NCI-H2227 (cell line): ENCODE data around the gene OR7A10.
"Not testable (repeated sequence)": the region's sequence is repeated elsewhere in the genome, so short reads cannot be mapped to it uniquely, and the experiment has no call there.

Source experiments
- DNase-seq: peaks from one replicate; lab custom pipeline; 2025; ENCODE audit not compliant: unreplicated experiment; lab: John Stamatoyannopoulos, UW

Gene OR7A10

DNA sequence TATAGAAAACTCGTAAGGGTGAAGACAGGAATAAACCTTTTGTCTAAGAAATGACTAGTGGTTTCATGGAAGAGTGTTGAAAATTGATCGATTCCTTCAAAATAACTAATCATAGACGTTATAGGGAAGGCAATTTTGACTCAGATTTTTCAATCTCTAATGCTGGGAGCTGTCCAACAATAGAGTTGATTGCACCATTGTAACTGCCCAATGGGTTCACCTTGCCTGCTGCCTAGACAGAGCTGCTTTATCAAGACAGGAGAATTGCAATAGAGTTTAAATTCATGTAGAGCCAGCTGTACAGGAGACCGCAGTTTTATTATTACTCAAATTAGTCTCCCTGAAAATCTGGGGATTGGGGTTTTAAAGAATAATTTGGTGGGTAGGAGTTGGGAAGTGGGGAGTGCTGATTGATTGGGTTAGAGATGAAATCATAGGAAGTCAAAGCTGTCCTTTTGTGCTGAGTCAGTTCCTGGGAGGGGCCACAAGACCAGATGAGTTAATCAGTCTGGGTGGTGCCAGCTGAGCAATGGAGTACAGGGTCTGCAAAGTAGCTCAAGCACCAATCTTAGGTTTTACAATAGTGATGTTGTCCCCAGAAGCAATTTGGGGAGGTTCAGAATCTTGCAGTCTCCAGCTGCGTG is 53.5 kb downstream of the OR7A10 start:
- DNase-seq: no peak

DNA sequence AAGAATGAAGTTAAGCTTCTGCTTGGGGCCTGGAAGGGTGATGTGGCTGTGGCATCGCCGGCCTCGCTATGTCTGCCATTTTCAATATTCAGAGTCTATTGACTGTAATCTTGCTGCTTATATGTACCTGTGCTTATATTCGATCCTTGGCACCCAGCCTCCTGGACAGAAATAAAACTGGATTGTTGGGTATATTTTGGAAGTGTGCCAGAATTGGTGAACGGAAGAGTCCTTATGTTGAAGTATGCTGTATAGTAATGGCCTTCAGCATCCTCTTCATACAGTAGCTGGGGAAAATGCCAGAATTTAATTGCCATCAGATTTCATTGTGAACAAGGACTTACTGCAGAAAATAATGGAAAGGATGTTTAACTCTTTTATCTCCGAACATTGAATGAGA is 56.5 kb downstream of the OR7A10 start:
- DNase-seq: not testable (repeated sequence)
